Activated T-helper 1 cell treated with anti-CD3 and anti-CD28 coated beads, Interleukin-2, amount 50 U/mL, for 16 hours (primary cell): Measurements from ENCODE around the gene SLC39A7.

Experiments used
- DNase-seq, 2 donors: peaks; one replicate each; pipeline ENCODE4 v3.0.0-alpha.2; 2020; ENCODE audit warnings: low read depth in 1 of 2, low spot score in 1 of 2

Gene SLC39A7

DNA sequence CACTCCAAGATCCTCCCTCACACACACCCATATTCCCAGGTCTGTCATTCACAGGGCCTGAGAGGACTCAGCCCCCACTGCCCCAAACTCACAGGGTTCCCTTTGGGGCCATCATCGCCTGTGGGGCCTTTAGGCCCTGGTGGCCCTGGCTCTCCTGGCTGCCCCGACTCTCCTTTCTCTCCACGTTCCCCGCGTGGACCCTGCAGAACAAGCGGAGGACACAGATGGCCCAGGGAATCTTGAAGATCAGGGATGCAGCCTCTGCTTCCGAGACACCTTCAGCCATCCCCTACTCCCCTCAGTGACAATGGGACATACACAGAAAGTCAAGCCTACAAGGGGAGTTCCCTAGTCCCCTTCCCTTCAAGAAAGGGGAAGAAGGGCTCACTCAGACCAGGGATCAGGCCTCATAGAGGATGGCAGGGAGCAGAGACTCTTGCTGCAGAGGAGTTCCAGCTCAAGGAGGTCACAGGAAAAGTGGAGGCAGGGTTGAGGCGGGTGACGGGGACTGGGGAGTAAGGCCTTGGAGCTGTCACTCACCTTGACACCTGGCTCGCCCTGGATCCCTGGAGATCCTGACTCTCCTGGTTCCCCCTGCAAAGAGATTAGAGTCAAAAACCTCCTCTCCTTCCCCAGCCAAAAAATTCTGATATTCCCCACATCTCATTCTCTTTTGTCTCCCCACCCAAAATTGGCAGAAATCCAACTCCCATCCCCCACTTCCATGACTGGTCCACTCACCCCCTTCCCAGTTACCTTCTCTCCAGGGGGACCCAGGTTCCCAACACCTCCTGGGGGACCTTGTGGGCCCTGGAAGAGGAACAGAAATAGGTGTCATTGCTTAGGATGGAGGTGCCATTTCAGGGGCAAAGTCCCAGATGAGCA lies 31.1 kb upstream of the SLC39A7 start:
- no peak for DNase-seq

DNA sequence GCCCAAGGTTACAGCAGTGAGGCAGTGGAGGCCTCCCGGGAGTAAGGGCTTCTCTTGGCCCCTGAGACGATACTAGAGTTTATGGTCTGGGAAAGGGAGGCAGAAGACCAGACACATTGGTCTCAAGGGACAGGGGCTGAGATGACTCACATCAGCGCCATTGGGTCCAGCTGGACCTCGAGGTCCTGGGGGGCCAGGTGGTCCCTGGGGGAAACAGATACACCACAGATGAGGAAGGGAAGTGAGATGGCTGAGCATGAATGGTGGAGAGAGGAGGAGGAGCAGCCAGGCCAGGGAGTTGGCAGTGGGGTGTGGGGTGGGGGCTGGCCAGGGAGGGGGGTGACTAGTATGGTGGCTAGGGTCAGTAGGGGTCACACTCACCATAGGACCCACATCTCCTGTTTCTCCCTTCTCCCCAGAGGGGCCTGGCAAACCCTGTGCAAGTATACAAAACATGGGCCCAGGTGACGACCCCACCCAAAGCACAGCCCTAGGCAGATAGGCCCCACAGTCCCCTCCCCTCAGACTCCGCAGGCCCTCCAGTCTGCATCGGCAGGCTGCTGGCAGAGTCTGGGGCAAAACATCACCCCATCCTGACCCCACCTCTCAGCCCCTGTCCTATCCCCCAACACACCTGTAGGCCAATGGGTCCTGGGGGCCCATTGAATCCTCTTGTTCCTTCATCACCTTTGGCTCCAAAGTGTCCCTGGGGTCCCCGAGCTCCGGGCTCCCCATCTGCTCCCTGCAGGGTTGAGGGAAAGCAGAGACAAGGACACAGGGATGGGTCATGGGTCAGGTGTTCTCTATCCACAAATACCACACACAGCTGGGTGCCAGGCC lies 30.3 kb upstream of the SLC39A7 start:
- DNase-seq, result no peak

DNA sequence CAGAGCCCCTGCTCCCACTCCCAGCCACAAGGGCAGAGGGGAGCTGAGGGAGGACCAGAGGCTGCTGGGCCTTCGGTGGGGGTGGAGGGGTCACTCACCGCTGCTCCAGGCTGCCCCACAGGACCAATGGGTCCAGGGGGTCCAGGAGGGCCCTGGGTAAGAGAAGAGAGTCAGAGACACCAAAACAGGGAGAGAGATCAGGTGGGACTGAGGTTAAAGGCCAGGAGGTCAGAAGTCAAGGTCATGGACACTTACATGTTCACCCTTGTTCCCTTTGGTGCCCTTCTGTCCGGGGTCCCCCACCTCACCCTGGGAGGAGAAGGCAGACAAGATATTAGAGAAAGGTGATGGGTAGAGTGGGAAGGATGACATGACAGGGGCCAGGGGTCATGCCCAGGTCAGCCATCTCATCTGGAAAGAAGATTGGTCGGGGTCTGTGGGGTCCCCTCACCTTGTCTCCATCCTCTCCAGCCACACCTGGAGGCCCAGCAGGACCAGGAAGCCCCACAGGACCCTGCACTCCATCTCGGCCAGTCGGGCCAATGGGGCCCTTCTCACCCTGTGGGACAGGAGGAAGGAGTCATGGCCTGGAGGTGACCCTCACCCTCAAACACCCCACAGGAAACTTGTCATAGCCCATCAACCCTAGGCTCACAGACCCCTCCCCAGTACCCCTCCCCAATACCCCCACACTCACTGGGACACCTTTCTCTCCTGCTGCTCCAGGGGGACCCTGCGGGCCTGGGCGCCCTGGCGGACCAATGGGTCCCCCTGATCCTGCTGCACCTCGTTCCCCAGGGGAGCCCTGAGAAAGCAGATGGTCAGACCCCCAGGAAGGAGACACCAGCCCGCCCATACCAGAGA lies 29.4 kb upstream of the SLC39A7 start:
- no peak for DNase-seq

DNA sequence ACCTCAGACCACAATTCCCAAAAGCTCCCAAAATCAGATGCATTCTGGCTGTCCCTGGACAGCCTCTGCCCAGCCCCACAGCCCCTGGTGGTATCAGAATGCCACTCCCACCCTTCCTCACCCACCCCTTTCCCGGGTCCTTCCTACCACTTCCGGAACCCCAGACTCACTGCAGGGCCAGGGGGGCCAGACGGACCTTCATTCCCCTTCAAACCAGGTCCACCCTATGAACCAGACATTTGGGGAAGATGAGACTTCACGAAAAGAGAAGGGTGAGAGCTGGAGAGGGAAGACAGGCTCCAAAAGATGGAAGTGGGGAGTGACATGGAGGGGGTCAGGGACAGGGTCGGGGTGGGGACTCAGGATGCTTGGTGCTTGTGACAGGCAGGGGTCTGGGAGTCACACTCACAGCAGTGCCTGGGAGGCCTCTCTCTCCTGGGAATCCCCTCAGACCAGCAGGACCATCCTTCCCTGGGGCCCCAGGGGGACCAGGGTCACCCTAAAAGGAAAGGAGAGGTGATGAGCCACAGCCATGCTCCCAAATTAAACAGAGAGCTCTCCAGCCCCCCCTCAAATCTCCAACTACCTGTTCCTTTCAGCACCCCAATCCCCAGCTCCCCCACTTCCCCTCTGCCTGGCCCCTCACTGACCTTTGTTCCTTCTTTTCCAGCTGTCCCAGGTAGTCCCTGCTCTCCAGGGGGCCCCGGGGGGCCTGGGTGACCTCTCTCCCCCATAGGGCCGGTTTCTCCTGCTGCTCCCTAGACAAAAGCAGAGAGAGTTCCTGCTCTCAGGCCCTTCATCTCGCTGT lies 28.6 kb upstream of the SLC39A7 start:
- DNase-seq, result no peak

DNA sequence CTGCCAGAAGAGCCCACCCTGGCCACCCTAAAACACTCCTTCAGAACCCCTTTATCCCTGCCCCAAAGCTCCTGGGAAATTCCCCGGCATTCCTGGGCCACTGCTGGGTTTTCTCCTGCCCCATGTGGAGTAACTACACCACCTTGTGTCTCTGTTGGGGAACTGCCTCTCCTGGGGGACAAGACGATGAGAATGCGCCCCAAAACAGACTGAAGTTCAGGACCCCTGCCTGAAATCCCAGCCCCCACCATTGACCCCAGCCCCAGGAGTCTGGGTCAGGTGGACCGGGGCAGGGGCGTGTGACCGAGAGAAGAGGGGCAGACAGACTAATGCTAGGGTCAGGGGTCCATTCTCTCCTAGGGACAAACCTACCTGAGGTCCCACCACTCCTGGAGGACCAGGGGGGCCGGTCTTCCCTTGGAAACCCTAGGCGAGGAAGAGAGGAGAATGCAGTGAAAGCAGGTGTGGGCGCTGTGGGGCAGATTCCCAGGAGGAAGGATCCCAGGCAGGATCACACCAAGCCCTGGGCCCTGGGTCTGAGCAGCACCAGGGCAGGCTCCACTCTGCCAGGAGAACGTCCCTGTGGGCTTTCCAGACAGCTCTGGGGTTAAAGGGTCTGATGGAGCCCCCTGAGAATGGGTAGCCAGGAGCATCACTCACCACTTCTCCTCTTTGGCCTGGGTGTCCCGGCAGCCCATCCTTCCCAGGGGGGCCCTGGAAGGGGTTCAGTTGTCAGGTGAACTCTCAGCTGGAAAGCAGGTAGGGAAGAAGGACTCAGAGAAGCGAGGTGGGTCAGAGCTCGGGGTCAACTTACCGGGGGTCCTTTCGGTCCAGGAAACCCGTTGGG lies 27.8 kb upstream of the SLC39A7 start:
- DNase-seq, result no peak

DNA sequence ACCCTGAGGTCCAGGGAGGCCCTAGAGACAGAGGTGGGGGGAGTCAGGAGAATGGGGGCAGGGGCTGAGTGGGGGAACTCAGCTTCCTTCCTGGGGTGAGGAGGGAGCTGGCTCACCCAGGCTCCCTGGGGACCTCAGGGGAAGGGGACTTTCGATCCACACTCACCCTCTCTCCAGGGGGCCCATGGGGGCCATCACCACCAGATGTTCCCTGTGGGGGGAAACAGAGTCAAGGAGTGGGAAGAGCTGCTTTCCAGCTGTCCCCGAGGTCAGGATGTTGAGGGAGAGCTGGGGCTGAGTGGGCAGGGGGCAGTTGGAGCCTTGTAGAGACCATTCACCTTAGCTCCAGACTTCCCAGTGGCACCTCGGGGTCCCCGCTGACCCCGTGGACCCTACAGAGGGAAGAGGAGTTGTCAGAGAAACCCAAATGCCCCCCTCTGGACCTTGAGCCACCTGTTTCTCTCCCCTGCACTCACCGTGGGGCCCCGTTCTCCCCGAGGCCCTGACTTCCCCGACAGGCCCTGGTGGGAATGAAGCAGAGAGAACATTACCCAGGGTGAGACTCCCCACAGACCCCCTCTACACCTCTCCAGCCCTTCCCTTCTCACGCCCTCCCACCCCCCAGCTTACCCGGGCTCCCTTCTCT lies 27.0 kb upstream of the SLC39A7 start:
- no peak for DNase-seq

DNA sequence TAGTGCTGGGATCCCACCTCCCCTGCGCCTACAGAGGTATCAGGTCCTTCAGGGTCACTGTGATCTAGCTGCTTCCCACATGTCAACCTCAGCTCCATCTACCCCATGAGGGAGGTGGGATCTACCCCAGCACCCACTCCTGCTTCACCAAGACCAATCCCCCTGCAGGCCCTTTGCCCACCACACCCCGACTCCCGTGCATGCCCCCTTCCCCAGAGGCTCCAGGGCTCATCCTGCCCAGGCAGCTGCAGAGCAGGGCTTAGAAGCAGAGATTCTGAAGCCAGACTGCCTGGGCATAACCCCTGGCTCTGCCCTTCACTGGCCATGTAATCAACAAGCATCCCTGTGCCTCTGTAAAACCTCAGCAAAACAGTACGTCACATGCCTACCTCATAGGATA lies 25.9 kb upstream of the SLC39A7 start:
- no peak for DNase-seq

DNA sequence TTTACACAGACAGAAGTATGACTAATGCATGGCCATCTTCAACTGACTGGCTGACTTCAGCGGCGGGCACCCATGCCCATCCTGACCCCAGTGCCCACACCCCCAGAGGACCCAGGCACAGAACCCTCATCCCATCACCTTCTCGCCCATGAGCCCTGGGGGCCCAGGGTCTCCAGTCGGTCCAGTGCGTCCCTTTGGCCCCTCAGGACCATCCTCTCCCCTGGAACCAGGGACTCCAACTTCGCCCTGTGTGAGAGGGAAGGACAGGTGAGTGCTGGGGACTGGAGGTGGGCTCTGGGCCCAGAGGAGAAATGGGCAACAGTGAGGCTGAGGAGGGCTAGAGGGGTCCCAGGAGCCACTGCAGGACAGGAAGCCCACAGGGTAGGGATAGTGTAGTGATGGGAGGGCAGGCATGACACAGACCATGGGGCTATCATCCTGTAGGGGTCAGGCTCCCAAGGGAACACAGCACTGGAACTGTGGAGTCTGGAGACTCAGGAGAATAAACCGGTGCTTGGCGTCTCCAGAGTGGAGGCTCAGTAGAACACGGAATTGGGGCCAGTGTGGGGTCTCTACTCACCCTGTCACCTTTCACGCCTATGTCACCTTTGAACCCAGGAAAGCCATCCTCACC lies 25.1 kb upstream of the SLC39A7 start:
- no peak for DNase-seq

DNA sequence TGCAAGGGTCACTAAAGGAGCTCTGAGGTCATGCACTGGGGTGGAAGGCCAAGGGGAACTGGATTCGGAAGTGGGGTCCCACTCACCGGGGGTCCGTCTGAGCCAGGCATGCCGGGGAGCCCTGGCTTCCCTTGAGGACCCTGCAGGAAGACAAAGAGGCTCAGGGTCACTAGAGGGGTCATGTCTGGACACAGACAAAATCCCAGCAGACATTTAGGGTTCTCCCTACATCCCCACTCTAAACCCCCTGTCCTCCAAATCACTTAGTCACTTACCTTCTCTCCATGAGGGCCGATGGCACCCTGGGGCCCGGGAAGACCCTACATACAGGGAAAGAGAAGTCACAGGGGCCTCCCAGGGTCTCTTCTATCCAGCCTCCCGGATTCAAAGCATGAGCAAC lies 23.8 kb upstream of the SLC39A7 start:
- DNase-seq, result no peak

DNA sequence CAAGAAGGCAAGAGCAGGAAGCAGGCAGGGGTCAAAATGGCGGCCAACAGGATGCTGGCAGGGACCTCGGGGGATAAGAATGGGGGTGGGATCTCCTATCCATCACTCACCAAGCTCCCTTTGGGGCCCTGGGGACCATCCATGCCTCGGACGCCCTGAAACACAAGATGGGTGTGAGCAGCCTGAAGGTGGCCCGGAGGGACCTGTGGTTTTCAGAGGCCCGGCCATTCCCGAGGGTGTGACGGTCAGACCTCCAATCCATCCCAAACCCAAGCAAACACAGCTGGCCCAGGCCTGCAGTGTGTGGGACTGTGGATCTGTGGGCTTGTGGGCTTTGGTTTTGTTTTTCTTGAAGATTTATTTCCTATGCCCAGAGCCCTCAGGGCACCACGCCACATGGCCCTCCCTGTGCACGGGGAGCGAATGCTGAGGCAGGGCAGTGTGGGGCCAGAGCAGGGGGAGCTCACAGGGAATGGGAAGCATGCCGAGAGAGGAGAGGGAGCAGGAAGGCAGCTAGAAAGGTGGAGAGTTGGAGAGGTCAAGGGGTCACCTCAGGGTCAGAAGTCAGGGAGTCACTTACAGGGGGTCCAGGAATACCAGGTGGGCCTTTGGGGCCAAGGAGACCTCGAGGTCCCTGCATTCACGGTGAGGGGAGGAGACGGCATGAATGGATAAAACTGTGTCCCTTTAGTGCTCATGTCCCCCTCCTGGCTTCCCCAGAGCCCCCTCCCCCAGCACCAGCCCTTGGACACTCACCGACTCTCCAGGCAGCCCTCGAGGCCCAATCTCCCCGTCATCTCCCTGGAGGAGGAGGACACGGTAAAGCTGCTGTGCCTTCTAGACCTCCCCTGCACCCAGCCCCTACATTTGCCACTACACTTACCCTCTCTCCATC lies 22.9 kb upstream of the SLC39A7 start:
- DNase-seq, result no peak

DNA sequence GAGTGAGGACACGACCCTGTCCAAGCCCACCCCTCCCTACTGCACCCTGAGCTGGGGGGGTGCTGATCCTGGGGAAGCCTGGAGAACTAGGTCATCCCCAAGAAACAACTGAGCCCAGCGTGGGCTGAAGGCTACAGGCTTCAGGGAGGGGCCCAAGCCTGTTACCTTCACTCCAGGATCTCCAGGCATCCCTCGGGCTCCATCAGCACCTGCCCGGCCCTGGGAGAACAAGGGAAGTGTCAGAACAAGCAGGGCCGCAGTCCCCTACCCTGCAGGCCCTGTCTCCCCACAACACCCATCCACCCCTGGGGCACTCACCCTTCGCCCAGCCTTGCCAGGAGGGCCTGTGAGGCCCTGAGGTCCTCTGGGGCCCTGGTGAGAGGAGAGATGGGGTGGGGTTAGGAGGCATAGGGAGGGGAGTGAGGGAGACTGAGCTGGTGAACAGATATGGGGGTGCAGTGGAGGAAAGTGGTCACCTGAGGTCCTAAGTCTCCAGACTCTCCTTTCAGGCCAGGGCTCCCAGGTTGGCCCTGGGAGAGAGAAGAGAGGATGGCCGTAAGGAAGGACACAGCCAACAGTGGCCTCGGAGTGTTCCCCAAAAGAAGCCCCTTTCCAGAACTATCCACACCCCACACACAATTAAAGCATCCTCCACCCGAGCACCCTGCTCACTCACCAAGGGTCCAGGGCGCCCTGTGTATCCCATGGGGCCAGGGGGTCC lies 21.8 kb upstream of the SLC39A7 start:
- no peak for DNase-seq

DNA sequence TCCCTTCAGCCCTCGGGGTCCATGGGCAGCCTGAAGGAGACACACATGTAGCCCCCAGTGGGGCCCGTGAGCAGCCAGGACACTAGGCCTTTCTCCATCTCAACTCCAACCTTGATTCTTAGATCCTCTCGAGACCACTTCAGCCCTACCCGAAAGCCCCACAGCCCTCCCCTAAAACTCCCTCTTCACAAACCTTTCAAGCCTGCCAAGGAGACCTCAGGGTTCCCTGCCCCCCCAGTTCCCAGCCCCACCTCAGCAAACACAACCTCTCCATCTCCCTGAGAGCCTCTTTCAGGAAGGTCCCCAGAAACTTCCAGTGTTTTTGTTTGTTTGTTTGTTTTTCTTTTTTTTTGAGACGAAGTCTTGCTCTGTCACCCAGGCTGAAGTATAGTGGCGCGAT lies 19.5 kb upstream of the SLC39A7 start:
- no peak for DNase-seq

DNA sequence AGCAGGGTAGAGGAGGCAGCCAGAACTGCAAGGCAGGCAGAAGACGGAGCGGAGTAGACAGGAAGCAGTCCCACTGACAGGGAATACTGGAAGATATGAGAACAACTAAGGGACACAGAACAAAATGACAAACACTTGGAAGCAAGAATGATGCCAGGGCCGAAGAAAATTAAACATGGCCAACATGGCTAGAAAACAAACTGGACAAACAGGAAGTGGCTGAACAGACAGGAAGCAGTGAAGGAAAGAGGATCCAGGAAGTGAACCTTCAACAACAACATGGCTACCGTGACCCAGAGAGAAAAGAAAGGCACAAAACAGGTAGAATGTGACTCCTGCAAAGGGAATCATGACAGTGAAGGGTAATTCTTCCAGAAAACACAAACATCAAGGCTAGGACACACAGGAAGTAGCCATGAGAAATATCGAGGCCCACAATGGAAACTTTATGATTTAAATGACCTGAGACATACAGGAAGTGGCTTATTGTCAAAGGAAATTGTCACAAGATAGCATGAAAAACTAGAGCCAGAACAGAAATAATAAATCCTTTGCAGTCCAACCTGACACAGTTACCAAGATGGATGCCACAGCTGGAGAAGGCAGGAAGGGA lies 17.5 kb upstream of the SLC39A7 start:
- DNase-seq, result no peak

DNA sequence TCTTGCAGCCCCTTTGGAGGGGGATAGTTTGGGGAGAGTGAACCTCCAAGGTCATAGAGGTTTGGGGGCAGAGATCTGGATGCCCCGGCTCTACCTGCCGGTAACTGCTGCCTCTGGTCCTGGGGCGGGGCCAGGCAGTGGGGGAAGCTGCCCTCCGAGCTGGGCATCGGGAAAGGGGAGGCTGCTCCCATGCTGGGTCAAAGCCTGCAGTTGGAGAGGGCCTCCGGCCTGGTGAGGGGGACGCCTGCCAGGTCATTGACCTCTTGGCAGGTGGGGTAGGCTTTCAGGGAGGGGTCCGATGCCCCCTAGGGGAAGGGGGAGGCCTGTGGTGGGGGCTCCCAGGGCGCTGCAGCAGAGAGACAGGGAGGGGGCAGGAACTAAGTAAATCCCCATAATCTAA lies 15.5 kb upstream of the SLC39A7 start:
- DNase-seq, result no peak

DNA sequence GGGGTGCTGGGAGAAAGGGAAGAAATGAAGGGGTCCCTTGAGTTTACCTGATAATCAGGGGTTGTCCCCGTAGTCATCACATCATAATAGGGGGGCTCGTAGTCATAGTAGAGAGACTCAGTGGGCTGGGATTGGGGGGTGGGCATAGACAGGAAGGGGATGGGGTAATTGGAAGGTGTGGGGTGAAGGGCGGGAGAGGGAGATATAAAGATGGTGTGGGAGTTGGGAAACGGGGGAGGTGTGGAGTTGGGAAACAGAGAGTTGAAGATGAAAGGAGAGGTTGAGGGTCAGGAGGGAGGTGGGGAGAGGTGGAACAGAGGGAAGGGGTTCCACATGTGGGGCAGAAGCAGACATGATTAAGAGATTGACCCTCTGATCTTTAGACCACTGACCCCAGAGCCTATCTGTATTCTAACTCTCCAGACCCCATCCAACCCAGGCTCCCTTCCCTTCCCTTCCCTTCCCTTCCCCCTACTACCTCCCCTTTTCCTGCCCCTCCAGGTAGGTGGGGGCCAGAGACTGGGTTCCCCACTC lies 14.9 kb upstream of the SLC39A7 start:
- DNase-seq, result no peak

DNA sequence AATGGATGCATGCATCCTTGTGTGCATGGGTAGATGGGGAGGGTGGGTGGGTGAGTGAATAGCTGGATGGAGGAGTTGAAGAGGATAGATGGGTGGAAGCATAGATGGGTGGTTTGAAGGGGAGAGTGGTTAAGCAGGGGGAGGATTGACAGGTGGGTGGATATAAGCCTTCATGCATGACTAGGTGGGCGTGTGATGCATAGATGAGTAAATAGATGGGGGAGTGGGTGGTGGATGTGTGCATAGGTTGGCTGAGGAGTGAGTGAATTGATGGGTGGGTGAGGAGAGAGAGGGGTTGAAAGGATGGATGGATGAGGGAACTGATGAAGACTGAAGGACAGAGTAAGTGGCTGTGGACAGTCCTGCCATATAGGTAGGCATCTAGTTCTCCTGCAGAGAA lies 12.9 kb upstream of the SLC39A7 start:
- no peak for DNase-seq
